GM19238 (cell line): ENCODE results near the gene MTERF2.

Experiments used
- DNase-seq: peaks from one replicate; pipeline ENCODE4 v3.0.0; 2011; ENCODE audit warnings: low spot score; ENCODE audit not compliant: insufficient read length

MTERF2 gene

GRCh38 chr12:106954462-106955376 lies 32.2 kb downstream of the MTERF2 start:
- no peak for DNase-seq

- no peak for DNase-seq
Measured at GRCh38 chr12:106953352-106954250, 33.3 kb downstream of the MTERF2 start.

- DNase-seq: no peak
Measured at GRCh38 chr12:106950591-106950990, 36.4 kb downstream of the MTERF2 start.

GRCh38 chr12:106947461-106947860 lies 39.5 kb downstream of the MTERF2 start:
- no peak for DNase-seq

GRCh38 chr12:106945261-106945851 lies 41.6 kb downstream of the MTERF2 start:
- no peak for DNase-seq

- DNase-seq: no peak
Measured at GRCh38 chr12:106942775-106943174, 44.2 kb downstream of the MTERF2 start.

- no peak for DNase-seq
Measured at GRCh38 chr12:106941481-106942156, 45.3 kb downstream of the MTERF2 start.

- no peak for DNase-seq
Measured at GRCh38 chr12:106934277-106934676, 52.7 kb downstream of the MTERF2 start.
